HT-29 (cell line): ENCODE data around the gene ARPP21. TPM values are rescaled to one million over a fixed set of nuclear protein-coding genes. Genes with fewer than 3 reads are reported as not detected.
"Not testable (repeated sequence)": the region's sequence is repeated elsewhere in the genome, so short reads cannot be mapped to it uniquely, and the experiment has no call there.

Experiments used
- DNase-seq: peaks from one replicate; pipeline ENCODE4 v3.0.0-alpha.2; 2015; ENCODE audit warnings: low spot score
- small RNA-seq: library from RNA; depleted of rRNA; stranded (forward); fragments of <200 nt; gene quantifications from one replicate; pipeline ENCODE3, GENCODE V24; 2014
- total RNA-seq: library from RNA; depleted of rRNA; stranded (reverse); fragments of >200 nt; shearing (Covaris generic); gene quantifications from 2 replicates; pipeline ENCODE4 v1.2.3, GENCODE V29; 2014

The ARPP21 gene
- total RNA-seq, 1 experiment from 2014 or later: not detected

DNA sequence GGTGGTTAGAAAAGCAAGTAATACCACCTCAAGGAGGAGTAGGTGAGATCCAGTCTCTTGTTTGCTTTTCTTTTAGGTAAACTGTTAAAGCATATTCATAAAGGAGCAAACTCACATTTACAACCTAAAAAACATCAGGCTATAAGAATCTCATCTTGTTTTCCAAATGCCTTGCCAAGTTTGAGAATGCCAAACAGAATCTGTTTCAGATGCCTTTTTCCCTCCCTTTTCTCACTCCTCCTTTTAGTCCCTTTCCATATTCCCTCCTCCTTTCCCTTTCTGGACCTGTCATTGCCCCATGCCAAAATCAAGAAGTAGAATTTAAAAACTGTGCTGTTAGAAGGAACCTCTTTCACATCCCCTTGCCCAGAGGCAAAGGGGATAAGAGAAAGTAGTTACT is 140.3 kb downstream of the ARPP21 start:
- DNase-seq: no peak

DNA sequence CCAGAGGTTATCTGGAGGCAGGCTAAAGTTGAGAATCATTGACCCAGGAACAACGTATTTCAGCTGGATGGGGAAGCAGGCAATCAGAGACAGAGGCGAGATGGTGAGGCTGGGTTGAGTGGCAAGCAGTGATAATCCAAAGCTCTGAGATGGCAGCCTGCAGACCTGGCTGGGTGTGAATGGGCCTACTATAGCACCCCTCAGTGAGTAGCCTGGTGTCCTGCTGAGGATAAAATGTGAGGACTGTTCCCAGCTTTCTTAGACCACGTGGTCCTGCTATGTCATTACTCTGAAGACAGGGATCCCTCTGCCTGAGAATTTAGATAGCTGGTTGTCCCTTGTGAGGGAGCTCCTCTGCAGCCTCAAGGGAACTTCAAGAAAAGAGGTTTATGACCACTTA is 141.5 kb downstream of the ARPP21 start:
- no peak for DNase-seq

DNA sequence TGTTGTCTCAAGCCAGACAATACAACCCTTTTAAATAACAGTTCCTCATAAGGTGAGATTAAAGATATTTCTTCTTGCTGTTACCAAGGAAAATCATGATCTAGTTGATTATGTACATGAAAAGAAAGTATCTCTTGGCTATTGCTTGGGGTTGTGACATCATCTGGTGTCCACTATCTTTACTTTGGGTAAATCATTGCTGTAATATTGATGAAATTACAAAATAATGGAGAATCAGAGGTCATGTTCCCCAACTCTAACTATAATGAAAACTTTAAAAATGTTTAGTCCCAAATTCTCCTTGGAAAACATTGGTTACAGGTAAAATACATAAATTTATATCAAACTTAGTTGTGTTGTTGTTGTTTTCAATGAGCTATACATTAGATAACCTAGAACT is 142.2 kb downstream of the ARPP21 start:
- no peak for DNase-seq

DNA sequence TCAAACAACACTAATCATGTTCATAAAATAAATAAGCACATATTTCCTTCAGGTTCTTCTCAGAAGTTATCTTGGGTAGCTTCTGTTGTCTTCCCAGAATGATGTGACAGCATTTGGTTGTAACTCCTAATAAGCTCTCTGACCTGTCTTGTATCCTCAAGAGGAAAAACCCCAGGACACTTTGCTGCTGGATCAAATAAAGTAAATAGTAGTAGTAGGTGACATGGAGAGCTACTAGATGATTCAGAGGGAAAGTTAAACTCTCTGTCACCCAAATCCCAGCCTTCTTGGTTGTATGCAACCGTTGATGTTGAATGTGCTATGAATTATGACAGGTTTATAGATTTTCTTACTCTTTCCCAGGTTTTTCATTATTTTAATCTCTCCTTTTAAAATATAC is 143.0 kb downstream of the ARPP21 start:
- DNase-seq: no peak

DNA sequence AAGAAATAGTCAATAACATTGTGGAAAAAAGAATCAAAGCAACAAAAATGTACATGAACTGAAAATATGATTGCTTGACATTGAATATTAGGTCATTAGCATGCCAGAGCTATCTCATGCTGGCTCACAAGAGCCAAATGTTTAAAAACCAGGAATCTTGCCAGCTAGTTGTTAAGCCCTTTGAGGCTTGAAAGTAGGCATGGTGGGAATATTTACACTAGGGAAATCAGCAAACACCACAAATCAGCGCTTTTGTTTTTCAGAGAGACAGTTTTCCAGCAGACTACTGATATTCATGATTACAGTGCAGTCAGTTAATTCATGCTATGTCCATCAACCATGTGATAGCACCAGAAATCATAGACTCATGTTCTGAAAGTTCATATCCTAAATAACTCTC is 144.8 kb downstream of the ARPP21 start:
- DNase-seq: no peak

DNA sequence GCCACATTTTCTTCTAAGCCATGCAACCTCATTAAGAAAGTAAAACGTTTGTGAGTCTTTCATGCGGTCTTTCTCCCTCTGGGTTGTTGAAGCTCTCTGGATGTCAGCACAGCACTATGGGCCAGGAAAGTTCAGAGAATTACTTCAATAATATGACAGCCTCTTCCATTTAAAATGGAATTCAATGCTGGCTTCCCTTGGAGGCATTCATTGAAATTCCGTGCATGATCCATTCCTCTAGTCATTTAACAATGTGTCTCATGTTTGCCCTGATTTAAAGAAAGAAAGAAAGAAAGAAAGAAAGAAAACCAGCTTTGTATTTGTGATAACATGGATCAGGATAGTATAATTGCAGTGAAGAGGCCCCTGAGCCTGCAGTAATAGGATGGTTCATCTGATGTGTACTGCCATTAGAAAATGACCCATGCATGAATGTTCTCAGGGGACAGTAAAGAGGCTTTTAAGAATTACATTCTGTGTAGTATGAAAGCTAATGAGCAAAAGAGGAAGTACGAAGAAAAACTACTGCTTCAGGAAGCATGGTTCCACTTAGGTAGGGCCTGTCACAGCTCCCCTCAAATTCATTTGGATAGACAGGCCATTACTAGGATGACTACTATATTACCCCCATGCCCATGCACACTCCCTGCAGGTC is 146.0 kb downstream of the ARPP21 start:
- no peak for DNase-seq

DNA sequence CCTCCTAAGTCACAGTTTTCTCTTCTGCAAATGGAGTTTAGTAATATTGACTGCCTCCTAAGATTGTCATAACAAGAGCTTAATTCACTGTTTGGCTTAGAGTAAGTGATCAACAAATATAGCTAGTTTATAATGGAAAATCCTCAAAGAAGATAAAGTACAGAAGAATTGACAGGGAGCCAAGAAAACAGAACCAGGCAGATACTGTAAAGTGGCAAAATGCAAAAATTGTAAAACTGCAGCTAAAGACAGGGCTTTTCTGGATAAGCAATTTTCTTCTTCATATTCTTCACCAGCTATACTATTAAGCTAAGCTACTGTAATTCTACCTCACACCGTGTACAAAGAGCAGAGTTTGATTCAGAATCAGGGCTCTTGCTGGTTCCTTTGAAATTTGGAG is 148.6 kb downstream of the ARPP21 start:
- DNase-seq: no peak

DNA sequence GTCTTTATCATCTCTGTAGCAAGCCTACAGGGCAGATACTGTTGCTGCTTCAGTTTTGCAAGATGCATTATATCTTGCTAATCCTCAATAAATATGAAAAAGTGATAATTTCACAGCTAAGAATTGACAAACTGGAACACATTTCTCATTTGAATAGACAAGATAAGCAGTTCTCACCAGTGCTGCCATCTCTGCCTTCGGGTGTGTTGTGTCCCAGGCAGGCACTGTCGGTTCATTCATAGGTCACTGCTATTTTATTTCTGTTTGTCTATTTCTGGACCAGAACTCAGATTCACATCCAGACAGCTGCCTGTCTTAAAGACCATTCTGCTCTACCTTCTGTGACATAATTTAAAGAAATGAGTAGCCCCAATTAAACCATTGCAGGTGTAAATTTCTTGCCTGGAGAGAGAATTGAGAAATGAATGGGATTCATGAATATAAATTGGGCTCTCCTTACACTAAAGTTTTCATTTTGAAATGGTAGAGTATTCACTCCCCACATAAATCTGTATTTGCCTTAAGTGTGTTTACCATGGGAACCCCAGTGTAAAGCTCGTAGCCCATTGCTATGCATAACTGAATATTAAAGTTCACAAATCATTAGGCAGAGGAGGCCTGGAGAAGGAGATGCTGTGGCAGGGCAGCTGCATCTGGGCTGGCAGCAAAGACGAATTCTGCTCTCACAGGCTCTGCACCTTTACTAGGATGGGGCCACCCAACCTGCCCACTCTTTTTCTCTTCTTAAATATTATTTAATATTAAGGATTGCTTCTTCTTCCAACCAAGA is 149.9 kb downstream of the ARPP21 start:
- DNase-seq: no peak

DNA sequence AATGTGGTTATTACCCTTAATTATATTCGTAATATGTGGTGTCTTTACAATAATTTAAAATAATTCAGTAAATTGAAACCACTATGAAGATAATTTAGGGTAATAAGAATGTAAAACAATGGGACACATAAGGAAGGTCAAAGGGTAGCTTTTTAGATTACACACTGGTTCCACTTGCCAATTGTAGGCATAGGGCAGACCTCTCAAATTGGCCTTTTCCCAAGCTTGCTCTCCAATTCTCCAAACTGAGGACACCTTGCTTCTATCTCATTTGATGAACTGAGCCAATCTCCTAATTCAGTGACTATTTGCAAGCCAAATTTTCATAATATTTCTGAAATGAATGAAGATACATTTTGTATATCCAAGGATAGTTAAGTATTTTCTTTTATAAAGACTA is 151.4 kb downstream of the ARPP21 start:
- no peak for DNase-seq

DNA sequence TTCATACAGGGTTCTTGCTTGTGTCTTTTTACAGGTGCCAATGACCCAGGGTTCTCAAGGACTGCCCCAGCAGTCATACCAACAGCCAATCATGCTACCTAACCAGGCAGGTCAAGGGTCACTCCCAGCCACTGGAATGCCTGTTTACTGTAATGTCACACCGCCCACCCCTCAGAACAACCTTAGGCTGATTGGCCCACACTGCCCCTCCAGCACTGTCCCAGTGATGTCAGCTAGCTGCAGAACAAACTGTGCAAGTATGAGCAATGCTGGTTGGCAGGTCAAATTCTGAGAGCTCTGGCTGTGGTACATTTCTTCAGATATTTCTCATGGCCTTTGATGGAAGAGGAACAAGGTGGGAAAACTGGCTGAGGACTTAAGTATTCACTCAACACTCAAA is 154.3 kb downstream of the ARPP21 start:
- DNase-seq: no peak

DNA sequence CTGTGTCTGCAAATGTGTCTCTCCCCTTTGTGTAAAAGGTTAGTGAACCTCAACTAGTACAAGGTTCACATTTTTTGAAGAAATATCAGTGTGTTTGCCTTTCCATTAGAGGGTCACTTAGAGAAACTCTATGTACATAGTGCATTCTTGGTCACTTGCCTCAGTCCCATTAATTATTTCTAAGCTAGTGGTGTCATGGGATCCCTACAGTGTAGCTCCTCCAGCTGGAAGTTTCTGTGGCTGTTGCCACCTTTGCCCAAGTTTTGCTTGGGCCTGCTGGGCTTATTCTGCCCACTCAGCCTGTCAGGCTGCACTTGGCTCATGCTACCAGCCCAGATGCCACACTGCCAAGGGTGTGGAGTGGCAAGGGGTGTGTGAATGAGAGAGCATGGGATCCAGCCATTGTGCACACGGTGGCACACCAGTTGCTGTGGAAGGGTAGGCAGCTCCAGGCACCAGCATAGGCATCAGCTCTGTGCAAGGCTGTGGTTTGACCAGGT is 161.7 kb downstream of the ARPP21 start:
- no peak for DNase-seq

DNA sequence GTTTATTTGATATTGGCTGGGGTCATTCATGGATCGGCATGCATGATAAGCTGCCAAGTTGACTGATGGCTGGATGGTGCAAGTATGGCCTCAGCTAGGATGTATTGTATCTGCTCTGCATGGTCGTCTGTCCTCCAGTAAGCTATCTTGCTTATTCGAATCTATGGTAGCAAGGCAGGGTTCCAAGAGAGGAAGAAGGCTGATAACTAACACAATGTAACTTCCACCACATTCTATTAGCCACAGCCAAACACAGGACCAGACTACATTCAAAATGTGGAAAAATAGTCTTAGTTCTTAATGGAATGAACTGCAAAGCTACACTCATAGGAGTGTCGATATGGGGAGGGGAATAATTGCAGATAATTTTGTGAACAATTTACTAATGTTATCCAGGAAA is 175.2 kb downstream of the ARPP21 start:
- no peak for DNase-seq

DNA sequence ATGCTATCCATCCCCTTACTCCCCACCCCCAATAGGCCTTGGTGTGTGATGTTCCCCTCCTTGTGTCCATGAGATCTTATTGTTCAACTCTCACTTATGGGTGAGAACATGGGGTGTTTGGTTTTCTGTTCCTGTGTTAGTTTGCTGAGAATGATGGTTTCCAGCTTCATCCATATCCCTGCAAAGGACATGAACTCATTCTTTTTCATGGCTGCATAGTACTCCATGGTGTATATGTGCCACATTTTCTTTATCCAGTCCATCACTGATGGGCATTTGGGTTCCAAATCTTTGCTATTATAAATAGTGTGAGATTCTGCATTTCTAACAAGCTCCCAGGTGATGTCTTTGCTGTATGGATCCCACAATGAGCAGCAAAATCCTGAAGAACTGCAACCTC is 176.5 kb downstream of the ARPP21 start:
- DNase-seq: not testable (repeated sequence)

DNA sequence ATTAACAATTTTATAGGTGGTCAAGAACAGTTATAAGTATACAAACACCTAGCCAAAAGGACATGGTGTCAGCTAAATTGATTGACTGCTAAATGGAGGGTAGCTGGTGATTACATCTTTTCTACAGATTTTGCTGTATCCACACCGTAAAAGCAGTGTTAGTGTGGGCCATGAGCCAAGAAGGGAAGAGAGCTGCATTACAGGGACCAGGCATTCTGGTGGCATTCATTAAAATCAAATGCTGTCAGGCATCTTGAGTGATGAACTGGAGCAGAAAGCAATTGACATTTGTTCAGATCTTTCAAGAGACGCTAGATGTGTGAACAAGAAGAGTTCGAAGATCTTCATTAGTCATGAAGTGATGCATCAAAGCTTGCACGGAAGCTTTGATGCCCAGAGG is 177.9 kb downstream of the ARPP21 start:
- no peak for DNase-seq

DNA sequence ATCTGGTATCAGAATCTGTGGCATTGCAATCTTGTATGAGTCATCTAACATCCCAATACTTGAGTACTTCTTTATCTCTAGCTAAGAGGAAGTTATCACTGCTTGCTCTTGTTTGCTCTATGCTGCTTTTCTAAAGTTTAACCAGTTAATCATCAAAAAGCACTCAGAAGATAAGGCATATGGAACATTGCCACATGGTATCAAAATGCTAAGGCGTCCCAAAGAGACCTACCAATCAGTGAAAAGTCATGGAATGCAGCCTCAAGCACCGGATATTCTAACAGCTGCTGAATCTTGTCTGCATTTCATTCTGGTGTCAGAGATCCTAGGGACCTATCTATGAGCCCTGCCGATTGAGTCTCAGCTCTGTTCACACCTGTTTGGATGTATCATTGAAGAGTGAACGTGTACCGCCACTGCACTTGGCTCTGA is 192.8 kb downstream of the ARPP21 start:
- no peak for DNase-seq

Small RNA genes within 50 kb of the gene (small RNA-seq; reads per million reads assigned to genes)
- not detected for gene MIR128-2
